GM18517 (cell line): Measurements from ENCODE around the gene SURF6.

Experiments used
- ATAC-seq: cut with Tn5 transposase; IDR thresholded peaks from one replicate; pipeline ENCODE4 v1.9.1; 2021; ENCODE audit warnings: mild to moderate bottlenecking, moderate library complexity; ENCODE audit not compliant: unreplicated experiment

The SURF6 gene

GRCh38 chr9:133368249-133368881 lies 32.4 kb upstream of the SURF6 start:
- ATAC-seq, result no peak

- ATAC-seq, result no peak
Observed at GRCh38 chr9:133367778-133368177, 31.8 kb upstream of the SURF6 start.

GRCh38 chr9:133367221-133367620 lies 31.2 kb upstream of the SURF6 start:
- ATAC-seq, result no peak

- no peak for ATAC-seq
Observed at GRCh38 chr9:133366435-133366834, 30.4 kb upstream of the SURF6 start.

- no peak for ATAC-seq
Observed at GRCh38 chr9:133362359-133363044, 26.5 kb upstream of the SURF6 start.

GRCh38 chr9:133361507-133362092 lies 25.6 kb upstream of the SURF6 start:
- no peak for ATAC-seq

GRCh38 chr9:133360400-133361393 lies 24.7 kb upstream of the SURF6 start:
- no peak for ATAC-seq

- no peak for ATAC-seq
Observed at GRCh38 chr9:133359399-133360175, 23.6 kb upstream of the SURF6 start.

GRCh38 chr9:133357656-133358055 lies 21.7 kb upstream of the SURF6 start:
- ATAC-seq, result no peak

- ATAC-seq, result peak; percentile 48
Observed at GRCh38 chr9:133356391-133357091, 20.6 kb upstream of the SURF6 start, which contains the start of the genes SURF1 and SURF2. TSS of gene SURF1 (minus strand) at chr9:133356487. CDS start at chr9:133356453, 34 bp downstream. TSS of gene SURF2 (plus strand) at chr9:133356550. CDS start at chr9:133356593, 43 bp downstream.

- ATAC-seq, result peak; percentile 14
Observed at GRCh38 chr9:133355881-133356357, 19.9 kb upstream of the SURF6 start.

- ATAC-seq, result no peak
Observed at GRCh38 chr9:133354766-133355165, 18.8 kb upstream of the SURF6 start.

- ATAC-seq, result no peak
Observed at GRCh38 chr9:133353548-133353947, 17.6 kb upstream of the SURF6 start.

- ATAC-seq, result no peak
Observed at GRCh38 chr9:133352635-133353340, 16.8 kb upstream of the SURF6 start.

GRCh38 chr9:133351908-133352634 lies 16.1 kb upstream of the SURF6 start:
- ATAC-seq, result no peak

GRCh38 chr9:133351526-133351907 lies 15.5 kb upstream of the SURF6 start:
- ATAC-seq, result no peak

- ATAC-seq, result no peak
Observed at GRCh38 chr9:133349965-133350616, 14.1 kb upstream of the SURF6 start.
